Epithelial cell of proximal tubule (primary cell): ENCODE results near the gene ARFGAP3. TPM values are rescaled to one million over a fixed set of nuclear protein-coding genes. Genes with fewer than 3 reads are reported as not detected.
"Not testable (repeated sequence)": the region's sequence is repeated elsewhere in the genome, so short reads cannot be mapped to it uniquely, and the experiment has no call there.

Experiments
- DNase-seq: peaks from one replicate; pipeline ENCODE4 v3.0.0-alpha.2; 2011; ENCODE audit warnings: low read depth
- H3K4me3 ChIP-seq: 2 replicates; pipeline ENCODE4 v1.5.1; 2011; ENCODE audit warnings: low read depth, mild to moderate bottlenecking, low read length
- total RNA-seq: library from RNA; depleted of rRNA; stranded (reverse); fragments of >200 nt; gene quantifications from 2 replicates; pipeline ENCODE4 v1.2.3, GENCODE V29; 2015
- TF ChIP-seq, protein P1 (sequence below): conservative IDR thresholded peaks from 2 replicates; pipeline ENCODE4 v1.5.1; 2012; ENCODE audit warnings: low read depth, mild to moderate bottlenecking, low read length

Gene ARFGAP3
- total RNA-seq, 1 donor from 2014 or later: 62.2 TPM

DNA sequence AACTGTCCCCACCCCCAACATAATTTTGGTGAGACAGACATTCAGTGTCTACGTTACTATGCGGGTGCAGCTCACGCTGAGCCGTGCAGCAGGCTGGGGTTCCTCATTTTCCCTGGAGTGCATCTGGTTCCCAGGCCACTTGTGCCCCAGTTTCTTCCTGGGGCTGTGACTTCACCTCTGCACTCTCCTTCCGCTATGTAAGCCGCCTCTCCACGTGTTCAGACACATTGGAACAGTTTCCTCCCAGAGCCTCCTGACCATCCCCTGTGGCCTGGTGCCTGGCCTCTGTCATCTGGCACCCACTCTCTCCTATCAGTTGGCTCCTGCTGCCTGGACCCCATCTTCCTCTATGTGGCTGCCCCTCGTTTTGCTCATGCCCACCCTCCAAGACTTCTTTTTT is 90.2 kb downstream of the ARFGAP3 start:
- TF ChIP-seq, protein P1, sequence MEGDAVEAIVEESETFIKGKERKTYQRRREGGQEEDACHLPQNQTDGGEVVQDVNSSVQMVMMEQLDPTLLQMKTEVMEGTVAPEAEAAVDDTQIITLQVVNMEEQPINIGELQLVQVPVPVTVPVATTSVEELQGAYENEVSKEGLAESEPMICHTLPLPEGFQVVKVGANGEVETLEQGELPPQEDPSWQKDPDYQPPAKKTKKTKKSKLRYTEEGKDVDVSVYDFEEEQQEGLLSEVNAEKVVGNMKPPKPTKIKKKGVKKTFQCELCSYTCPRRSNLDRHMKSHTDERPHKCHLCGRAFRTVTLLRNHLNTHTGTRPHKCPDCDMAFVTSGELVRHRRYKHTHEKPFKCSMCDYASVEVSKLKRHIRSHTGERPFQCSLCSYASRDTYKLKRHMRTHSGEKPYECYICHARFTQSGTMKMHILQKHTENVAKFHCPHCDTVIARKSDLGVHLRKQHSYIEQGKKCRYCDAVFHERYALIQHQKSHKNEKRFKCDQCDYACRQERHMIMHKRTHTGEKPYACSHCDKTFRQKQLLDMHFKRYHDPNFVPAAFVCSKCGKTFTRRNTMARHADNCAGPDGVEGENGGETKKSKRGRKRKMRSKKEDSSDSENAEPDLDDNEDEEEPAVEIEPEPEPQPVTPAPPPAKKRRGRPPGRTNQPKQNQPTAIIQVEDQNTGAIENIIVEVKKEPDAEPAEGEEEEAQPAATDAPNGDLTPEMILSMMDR: no peak
- no peak for DNase-seq

DNA sequence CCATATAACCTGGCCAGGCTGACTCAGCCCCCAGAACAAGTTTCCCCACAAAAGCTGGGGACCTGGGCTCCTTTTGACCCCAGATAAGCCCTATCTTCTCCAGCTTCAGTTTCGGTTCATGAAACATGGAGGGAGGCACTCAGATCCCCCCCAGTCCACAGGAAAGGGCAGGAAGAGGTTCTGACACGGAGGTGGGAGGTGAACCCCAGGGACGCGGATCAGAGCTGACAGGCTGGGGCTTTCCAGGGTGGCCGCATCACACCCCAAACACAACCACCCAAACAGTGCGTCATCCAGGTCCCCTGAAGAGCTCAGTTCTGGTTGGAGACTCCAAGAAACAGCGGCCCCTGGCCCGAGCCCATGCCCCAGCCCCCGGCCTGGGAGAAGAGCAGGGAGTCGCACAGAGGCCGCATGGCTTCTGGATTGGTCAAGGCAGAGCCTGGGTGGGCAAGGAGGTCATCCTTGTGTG is 92.1 kb downstream of the ARFGAP3 start:
- no peak overlapping the region for H3K4me3 ChIP-seq
- DNase-seq: no peak
- TF ChIP-seq, protein P1: no peak

More for the DNA sequence above, 90.2 kb downstream of the ARFGAP3 start:
- H3K4me3 ChIP-seq: no peak overlapping the region

DNA sequence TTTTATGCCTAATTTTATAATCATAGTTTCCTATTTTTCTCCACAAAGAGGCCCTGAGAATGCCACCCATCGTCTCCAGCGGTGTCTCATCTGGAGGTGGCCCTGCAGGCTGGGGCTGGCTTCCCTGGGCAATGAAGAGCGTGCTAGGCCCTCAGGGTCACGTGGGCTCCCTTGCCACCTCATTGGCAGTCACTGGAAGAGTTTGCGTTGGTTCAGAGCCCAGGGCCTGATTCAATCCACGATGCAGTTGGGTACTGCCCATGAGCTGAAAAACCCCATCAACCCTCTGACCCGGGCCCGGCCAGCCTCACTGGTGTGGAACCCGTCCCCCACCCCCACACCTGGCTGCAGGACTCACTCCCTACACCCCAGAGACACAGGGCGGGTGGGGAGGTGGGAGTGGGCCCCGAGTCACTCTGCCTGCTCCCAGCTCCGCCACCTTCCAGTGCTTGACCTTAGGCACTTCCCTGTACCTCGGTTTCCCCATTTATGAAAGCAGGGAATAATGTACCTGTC is 93.0 kb downstream of the ARFGAP3 start:
- no peak overlapping the region for H3K4me3 ChIP-seq
- TF ChIP-seq, protein P1: no peak
- no peak for DNase-seq

DNA sequence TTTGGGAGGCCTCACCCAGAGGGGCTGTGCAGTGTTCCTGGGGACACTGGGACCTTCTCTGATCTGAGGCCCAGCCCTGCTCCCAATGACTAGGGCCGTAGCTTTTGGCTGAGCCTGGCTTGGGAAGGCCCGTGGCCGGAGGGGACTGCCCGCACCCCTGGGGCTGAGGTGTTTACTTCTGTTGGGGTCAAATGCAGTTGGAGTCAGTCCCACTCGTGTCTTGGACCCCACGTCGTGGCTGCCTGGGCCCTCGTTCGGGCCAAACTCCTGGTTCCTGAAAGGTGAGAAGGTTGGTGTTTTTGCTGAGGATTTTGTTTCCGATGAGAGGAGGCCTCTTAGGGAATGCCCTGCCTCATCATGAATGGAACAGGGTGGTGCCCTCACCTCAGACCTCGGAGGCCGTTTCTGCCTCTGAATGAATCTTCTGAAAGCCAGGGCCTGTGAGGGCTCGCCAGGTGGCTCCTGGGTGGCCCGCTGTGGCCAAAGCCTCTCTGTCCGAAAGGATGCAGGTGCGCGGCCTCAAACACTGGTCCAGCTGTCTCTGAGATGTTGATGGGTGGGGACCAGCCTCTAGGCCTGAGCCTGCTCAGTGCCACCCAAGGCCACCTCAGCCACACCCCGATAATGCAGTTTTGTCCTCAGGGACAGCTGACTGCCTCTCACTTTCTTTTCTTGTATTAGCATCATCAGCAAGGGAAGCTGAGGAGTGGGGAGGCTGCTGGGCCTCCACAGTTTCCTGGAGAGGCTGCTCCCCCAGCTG is 96.1 kb downstream of the ARFGAP3 start:
- DNase-seq: no peak
- TF ChIP-seq, protein P1: no peak
- no peak overlapping the region for H3K4me3 ChIP-seq

DNA sequence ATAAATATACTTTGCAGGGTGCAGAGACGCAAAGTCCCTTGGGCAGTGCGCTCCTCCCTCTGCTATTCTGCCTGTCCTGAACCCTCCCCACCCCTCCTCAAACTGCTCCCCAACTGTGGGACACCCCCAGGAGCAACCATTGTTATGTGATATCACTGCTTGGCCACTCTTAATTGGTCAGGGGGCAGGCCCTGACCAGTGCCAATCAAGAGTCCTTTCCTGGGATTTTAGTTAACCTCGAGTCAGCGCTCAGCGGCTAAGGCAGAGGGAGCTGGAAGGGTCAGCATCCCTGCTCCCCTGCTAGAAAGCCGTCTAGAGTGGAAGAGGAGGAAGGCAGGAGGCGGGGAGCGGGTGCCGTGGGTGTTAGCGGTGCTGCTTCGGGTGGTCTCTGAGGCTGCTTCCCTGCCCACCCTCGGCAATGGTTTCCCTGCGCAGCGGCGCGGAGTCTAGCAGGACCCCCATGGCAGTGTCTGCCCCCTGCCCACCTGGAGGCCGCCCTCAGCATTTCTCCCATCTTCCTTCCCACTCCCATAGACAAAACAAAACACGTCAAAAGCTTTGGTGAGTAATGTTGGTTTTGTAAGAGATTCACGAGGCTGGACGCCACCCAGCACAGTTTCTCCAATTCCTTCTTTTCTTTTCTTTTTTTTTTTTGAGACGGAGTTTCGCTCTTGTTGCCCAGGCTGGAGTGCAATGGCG is 98.0 kb downstream of the ARFGAP3 start:
- H3K4me3 ChIP-seq: no peak overlapping the region
- TF ChIP-seq, protein P1: no peak
- DNase-seq: no peak

DNA sequence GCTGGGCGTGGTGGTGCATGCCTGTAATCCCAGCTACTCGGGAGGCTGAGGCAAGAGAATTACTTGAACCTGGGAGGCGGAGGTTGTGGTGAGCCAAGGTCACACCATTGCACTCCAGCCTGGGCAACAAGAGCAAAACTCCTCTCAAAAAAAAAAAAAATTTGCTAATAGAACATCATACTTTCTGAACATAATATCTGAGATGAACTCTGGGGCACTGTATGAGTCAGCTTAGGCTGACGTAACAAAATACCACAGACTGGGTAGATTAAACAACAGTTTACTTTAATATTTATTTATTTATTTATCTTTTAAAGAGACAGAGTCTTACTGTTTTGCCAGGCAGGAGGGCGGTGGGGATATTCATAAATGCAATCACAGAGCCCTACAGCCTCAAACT is 101.5 kb downstream of the ARFGAP3 start:
- DNase-seq: peak; percentile 6
- not testable (repeated sequence) for H3K4me3 ChIP-seq

DNA sequence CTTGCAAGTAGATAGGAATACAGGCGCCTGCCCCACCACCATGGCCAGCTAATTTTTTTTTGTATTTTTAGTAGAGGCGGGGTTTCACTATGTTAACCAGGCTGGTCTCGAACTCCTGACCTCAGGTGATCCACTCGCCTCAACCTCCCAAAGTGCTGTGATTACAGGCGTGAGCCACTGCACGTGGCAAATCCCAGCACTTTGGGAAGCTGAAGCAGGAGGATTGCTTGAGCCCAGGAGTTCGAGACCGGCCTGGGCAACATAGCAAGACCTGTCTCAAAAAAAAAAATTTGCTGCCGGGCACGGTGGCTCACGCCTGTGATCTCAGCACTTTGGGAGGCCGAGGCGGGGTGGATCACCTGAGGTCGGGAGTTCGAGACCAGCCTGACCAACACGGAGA is 102.0 kb downstream of the ARFGAP3 start:
- H3K4me3 ChIP-seq, DNase-seq: not testable (repeated sequence)
